H1 (cell line): ENCODE results near the gene BACE2.

Source experiments
- ASH2L ChIP-seq: fragments of 200-600, 300-600 bp; sonication (generic); IDR thresholded peaks from one replicate; pipeline ENCODE4 v1.7.1; 2017; ENCODE audit warnings: low read length
- ATF2 ChIP-seq: IDR thresholded peaks from 2 replicates; pipeline ENCODE4 v1.6.1; 2012; ENCODE audit warnings: low read length, inconsistent platforms
- BCL11A ChIP-seq, 2 experiments: IDR thresholded peaks; one replicate each; pipeline ENCODE4 v1.6.1; 2011; ENCODE audit warnings: low read depth in 2 of 2, low read length in 2 of 2, mild to moderate bottlenecking in 2 of 2
- CHD1 ChIP-seq: IDR thresholded peaks from 2 replicates; pipeline ENCODE4 v1.6.1; 2012; ENCODE audit warnings: low read depth, low read length, improper control_type of control experiment
- CTCF ChIP-seq, 3 experiments: IDR thresholded peaks; 1 replicate in 2 of 3; 2 replicates in 1 of 3; pipeline versions ENCODE4 v1.5.1 to v1.6.1; 2011; ENCODE audit warnings: low read length in 3 of 3, mild to moderate bottlenecking in 3 of 3, inconsistent platforms in 2 of 3, low read depth in 1 of 3, moderate library complexity in 1 of 3; ENCODE audit not compliant: insufficient read depth in 1 of 3; ENCODE audit errors: control extremely low read depth in 1 of 3
- EGR1 ChIP-seq: IDR thresholded peaks from 2 replicates; pipeline ENCODE4 v1.6.1; 2011; ENCODE audit warnings: low read depth, low read length, borderline replicate concordance
- EP300 ChIP-seq, 2 experiments: IDR thresholded peaks; 1 replicate in 1 of 2; 2 replicates in 1 of 2; pipeline ENCODE4 v1.6.1; 2011 to 2012; ENCODE audit warnings: low read depth in 2 of 2, low read length in 2 of 2, mild to moderate bottlenecking in 2 of 2, borderline replicate concordance in 1 of 2, inconsistent platforms in 1 of 2, moderate library complexity in 1 of 2
- GABPA ChIP-seq: IDR thresholded peaks from 2 replicates; pipeline ENCODE4 v1.6.1; 2011; ENCODE audit warnings: mild to moderate bottlenecking, low read length, moderate library complexity, borderline replicate concordance; ENCODE audit not compliant: insufficient read depth
- GTF2F1 ChIP-seq: IDR thresholded peaks from 2 replicates; pipeline ENCODE4 v1.6.1; 2012; ENCODE audit warnings: low read depth, low read length, improper control_type of control experiment, borderline replicate concordance
- NRF1 ChIP-seq: IDR thresholded peaks from 2 replicates; pipeline ENCODE4 v1.6.1; 2011; ENCODE audit warnings: mild to moderate bottlenecking, low read depth, low read length, improper control_type of control experiment
- POLR2A ChIP-seq, 2 experiments: IDR thresholded peaks; 1 replicate in 1 of 2; 2 replicates in 1 of 2; pipeline ENCODE4 v1.6.1; 2011; ENCODE audit warnings: low read depth in 2 of 2, low read length in 2 of 2, mild to moderate bottlenecking in 2 of 2; ENCODE audit errors: control extremely low read depth in 1 of 2
- RBBP5 ChIP-seq: IDR thresholded peaks from 2 replicates; pipeline ENCODE4 v1.7.1; 2012; ENCODE audit warnings: low read depth, mild to moderate bottlenecking, inconsistent platforms, low read length, moderate library complexity, borderline replicate concordance
- SUZ12 ChIP-seq: fragments of 200-600 bp; sonication (generic); IDR thresholded peaks from 2 replicates; pipeline ENCODE4 v1.6.1; 2012; ENCODE audit warnings: mild to moderate bottlenecking, inconsistent platforms, low read length, moderate library complexity, mixed read lengths

- TF ChIP-seq GTF2F1: no peak
- no peak for TF ChIP-seq ATF2
- no peak for TF ChIP-seq CTCF (IDR thresholded peaks at IDR 0.05; ENCODE audit: control extremely low read depth in 1 of 3, insufficient read depth in 1 of 3, low read depth in 1 of 3, low read length in 3 of 3)
- TF ChIP-seq ASH2L: no peak
- TF ChIP-seq NRF1: no peak
- no peak for TF ChIP-seq EGR1
- TF ChIP-seq CHD1: no peak
- no peak for TF ChIP-seq RBBP5
- TF ChIP-seq GABPA: no peak
- TF ChIP-seq POLR2A (IDR thresholded peaks at IDR 0.05; ENCODE audit: control extremely low read depth in 1 of 2, low read depth in 2 of 2, low read length in 2 of 2): no peak
- no peak for TF ChIP-seq BCL11A (IDR thresholded peaks at IDR 0.05; ENCODE audit: low read depth in 2 of 2, low read length in 2 of 2)
- TF ChIP-seq EP300 (IDR thresholded peaks at IDR 0.05; ENCODE audit: borderline replicate concordance in 1 of 2, low read depth in 2 of 2, low read length in 2 of 2): no peak
- TF ChIP-seq SUZ12: no peak
These were observed 17.8 kb downstream of the BACE2 start for GRCh38 chr21:41185802-41186201.
